ENCODE measurements around the gene C16orf89.

Gene C16orf89

DNA sequence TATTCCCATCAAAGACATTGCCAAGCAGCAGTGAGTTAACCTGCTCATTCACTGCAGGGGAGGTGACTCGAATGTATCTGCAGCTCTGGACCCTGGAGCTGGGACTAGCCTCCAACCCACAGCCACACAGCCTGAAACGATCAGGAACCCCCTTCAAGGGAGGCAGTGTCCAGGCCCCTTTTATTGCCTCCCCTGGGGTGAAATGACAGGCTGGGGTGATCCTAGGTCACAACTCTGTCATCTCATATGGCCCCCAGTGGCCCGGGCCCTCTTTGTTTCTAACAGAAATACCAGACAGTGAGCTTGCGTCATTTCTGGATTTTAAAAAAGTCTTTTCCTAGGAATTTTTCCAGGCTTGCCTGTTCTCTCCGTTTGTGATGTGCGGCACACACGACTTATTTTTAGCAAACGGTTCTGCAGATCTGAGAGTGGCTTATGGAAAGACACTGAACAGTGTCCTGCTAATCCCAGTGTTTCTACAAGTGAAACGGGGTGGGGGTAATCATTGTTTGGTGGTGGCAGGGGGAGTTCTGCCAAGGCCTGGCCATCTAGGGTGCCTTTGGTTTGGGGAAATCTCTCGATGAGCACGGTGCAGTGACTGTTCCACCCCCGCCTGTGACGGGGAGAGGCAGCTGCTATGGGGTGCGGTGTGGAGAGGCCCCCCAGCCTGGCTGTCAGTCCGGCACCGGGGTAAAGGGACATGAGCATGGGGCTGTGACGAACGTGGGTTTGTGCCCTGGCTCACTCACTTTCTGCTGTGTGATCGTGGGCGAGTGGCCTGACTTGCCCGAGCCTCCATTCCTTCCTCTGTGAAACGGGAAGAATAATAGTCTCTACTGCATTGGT is 59.2 kb downstream of the C16orf89 start:
- POLR2A ChIA-PET (ENCODE audit: low non-redundant PET), result no interaction called here
- CTCF ChIA-PET, result no interaction called here
- no peak for DNase-seq (ENCODE audit: low spot score)
- H3K27ac ChIP-seq, result no peak overlapping the region
- TF ChIP-seq, protein P1, sequence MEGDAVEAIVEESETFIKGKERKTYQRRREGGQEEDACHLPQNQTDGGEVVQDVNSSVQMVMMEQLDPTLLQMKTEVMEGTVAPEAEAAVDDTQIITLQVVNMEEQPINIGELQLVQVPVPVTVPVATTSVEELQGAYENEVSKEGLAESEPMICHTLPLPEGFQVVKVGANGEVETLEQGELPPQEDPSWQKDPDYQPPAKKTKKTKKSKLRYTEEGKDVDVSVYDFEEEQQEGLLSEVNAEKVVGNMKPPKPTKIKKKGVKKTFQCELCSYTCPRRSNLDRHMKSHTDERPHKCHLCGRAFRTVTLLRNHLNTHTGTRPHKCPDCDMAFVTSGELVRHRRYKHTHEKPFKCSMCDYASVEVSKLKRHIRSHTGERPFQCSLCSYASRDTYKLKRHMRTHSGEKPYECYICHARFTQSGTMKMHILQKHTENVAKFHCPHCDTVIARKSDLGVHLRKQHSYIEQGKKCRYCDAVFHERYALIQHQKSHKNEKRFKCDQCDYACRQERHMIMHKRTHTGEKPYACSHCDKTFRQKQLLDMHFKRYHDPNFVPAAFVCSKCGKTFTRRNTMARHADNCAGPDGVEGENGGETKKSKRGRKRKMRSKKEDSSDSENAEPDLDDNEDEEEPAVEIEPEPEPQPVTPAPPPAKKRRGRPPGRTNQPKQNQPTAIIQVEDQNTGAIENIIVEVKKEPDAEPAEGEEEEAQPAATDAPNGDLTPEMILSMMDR (conservative IDR thresholded peaks at IDR 0.05; ENCODE audit: low read depth), result no peak

DNA sequence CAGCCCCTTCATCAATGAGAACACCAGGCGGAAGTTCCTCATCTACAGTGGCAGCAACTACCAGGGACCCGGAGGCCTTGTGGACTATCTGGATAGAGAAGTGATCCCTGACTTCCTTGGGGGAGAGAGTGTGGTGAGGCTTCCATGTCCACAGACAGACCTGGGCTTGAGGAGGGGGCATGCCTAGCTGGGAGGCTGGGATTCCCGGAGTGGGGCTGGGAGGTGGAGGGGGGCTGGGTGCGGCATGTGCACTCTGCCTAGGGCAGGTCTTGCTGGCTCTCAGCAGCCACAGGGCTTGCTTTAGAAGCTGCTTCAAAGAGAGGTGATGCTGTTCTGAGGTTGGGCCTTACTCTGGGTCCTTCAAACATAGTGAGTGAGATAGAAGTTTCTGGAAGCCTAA is 59.8 kb downstream of the C16orf89 start:
- DNase-seq (ENCODE audit: low spot score), result no peak
- ChIA-PET POLR2A (ENCODE audit: low non-redundant PET) (no interaction called here), CTCF (no interaction called here)
- TF ChIP-seq, protein P1 (conservative IDR thresholded peaks at IDR 0.05; ENCODE audit: low read depth), result no peak
- H3K27ac ChIP-seq, result no peak overlapping the region

- TF ChIP-seq, protein P1 (conservative IDR thresholded peaks at IDR 0.05; ENCODE audit: low read depth), result no peak
- DNase-seq (ENCODE audit: low spot score), result no peak
- CTCF ChIA-PET, result no interaction called here
- H3K27ac ChIP-seq, result no peak overlapping the region
- POLR2A ChIA-PET (ENCODE audit: low non-redundant PET), result no interaction called here
These were observed 61.4 kb downstream of the C16orf89 start for GRCh38 chr16:5004311-5004710.

GRCh38 chr16:5003828-5004227 is 61.9 kb downstream of the C16orf89 start:
- ChIA-PET POLR2A (ENCODE audit: low non-redundant PET) (no interaction called here), CTCF (no interaction called here)
- DNase-seq (ENCODE audit: low spot score), result no peak
- no peak overlapping the region for H3K27ac ChIP-seq
- TF ChIP-seq, protein P1 (conservative IDR thresholded peaks at IDR 0.05; ENCODE audit: low read depth), result no peak

- ChIA-PET CTCF (no interaction called here), POLR2A (ENCODE audit: low non-redundant PET) (no interaction called here)
- DNase-seq (ENCODE audit: low spot score), result no peak
- TF ChIP-seq, protein P1 (conservative IDR thresholded peaks at IDR 0.05; ENCODE audit: low read depth), result no peak
- no peak overlapping the region for H3K27ac ChIP-seq
These were observed 62.5 kb downstream of the C16orf89 start for GRCh38 chr16:5003211-5003610.

- H3K27ac ChIP-seq, result no peak overlapping the region
- ChIA-PET POLR2A (ENCODE audit: low non-redundant PET) (no interaction called here), CTCF (no interaction called here)
- no peak for DNase-seq (ENCODE audit: low spot score)
- TF ChIP-seq, protein P1 (conservative IDR thresholded peaks at IDR 0.05; ENCODE audit: low read depth), result no peak
These were observed 63.0 kb downstream of the C16orf89 start for GRCh38 chr16:5002699-5003143.

Measured in RWPE1 (cell line).